AG08396 (cell line): ENCODE data around the gene SMARCAD1.
"Not testable (repeated sequence)": the region's sequence is repeated elsewhere in the genome, so short reads cannot be mapped to it uniquely, and the experiment has no call there.

Experiments
- DNase-seq: peaks from one replicate; pipeline ENCODE4 v3.0.0; 2012; ENCODE audit warnings: low spot score, mixed read lengths

The SMARCAD1 gene

DNA sequence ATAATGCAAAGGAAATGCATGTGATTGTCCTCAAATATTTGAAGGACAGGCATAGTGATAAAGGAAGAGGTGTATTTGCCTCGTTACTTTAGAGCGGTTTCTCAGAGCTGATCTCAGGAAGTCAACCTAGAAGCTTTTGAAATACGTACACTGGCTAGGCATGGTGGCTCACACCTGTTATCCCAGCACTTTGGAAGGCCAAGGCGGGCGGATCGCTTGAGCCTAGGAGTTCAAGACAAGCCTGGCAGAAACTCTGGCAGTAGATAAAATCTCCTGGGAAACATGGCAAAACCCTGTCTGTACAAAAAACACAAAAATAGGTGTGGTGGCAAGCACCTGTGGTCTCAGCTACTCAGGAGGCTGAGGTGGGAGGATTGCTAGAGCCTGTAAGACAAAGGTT, 24.9 kb downstream of the SMARCAD1 start:
- no peak for DNase-seq

- no peak for DNase-seq
These were observed 28.2 kb downstream of the SMARCAD1 start for GRCh38 chr4:94235825-94236224.

GRCh38 chr4:94237271-94237670, 29.6 kb downstream of the SMARCAD1 start:
- DNase-seq: no peak

DNA sequence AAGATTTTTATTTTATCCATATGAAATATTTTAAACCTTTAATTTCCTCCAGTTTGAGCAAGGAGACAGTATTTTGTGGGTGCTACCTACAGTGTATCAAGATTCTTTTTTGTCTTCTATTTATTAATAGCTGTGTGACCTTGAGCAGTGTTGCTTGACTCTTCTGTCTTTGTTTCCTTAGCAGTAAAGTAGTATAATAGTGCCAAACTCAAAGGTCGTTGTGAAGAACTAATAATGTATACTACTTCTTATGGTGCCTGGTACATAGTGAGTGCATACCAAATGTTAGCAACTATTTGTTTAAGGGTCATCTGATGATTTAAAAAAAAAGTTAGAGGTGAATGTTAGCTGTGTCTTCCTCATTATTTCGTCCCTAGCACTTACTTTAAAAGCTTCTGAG, 30.5 kb downstream of the SMARCAD1 start:
- DNase-seq: no peak

DNA sequence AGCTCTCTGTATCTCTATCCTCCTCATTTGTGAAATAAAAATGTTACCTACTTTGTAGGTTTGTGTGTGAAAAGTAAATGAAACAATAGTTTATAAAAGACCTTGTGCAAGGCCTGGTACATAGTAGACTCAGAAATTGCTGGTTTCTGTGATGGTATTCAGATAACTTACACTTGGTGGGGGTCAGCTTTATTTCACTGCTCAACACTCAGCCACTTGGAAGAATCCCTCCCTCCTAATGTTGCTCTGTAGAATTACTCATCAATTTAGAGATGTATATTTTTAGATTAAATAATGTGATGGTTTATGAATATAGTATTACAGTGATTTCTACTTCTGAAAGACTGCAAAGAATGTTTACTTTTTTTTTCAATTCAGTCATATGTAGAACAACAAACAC, 32.7 kb downstream of the SMARCAD1 start:
- no peak for DNase-seq

DNA sequence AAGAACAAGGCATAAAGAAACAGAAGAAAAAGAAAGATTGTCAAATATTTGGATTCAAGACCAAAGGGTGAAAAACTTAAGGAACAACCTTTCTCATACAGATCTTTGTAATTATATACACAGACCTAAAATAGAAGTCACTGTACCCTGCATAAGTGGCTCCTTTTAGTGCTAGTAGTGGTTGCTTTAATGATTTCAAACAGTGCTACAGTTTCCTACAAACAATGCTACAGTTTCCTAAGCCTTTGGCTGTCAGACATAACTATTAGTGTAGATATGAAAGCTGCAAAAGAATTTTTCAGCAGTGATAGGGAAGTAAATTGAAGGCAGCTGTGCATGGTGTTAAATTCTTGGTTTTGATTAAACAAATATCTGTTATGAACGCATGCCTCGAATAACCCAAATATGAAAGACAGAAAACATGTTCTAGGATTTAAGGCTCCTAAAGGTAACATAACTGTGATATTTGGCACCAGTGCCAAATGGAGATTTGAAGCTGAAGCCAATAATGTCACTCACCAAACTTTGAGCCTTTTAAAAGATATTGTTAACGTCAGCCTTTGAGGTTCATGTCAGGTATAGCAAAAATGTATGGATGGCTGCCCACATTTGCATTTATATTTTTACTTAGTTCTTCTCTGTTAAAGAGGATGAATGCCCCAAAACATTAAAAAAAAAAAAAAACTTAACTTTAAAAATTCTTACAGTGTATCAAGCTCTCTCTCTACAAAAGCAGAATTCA, 36.6 kb downstream of the SMARCAD1 start:
- no peak for DNase-seq

GRCh38 chr4:94244829-94245185, 37.1 kb downstream of the SMARCAD1 start:
- no peak for DNase-seq

DNA sequence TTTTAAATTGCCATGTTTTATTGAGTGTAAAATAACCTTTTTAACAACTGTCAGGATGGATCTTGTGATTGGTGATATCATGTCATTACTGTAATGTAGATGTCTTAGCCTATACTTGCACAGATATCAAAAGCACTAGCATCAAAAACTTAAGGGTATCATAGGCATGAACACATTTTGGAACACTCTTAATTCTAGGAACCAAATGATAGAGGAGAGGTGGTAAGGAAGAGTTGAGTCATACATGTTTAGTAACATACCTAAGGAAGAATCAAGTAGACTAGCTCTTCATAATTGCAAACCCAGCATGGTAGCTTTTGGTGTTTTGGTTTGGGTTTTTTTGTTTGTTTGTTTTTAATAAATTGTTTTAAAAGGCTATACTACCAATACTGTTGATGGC, 43.4 kb downstream of the SMARCAD1 start:
- no peak for DNase-seq

- no peak for DNase-seq
These were observed 45.4 kb downstream of the SMARCAD1 start for GRCh38 chr4:94253036-94253435.

- no peak for DNase-seq
These were observed 48.6 kb downstream of the SMARCAD1 start for GRCh38 chr4:94256144-94256783.

DNA sequence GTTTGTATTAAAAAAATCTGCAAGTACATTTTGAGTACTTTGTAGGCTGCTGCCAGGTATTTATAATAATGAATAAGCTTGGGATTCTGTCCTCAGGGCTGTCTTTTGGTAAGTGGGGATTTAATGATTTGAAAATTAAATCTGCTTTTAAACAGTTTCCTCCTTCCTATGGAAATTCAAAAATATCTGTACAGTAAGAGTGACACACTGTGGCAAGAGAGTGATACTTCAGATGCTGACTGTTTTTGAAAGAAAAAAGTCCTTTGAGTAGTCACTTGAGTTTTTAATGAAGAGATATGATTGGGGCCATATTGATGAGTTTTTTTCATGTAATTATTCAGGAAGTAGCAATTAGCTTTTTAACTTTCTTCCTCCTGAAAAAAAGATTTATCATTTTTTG, 49.2 kb downstream of the SMARCAD1 start:
- DNase-seq: no peak

DNA sequence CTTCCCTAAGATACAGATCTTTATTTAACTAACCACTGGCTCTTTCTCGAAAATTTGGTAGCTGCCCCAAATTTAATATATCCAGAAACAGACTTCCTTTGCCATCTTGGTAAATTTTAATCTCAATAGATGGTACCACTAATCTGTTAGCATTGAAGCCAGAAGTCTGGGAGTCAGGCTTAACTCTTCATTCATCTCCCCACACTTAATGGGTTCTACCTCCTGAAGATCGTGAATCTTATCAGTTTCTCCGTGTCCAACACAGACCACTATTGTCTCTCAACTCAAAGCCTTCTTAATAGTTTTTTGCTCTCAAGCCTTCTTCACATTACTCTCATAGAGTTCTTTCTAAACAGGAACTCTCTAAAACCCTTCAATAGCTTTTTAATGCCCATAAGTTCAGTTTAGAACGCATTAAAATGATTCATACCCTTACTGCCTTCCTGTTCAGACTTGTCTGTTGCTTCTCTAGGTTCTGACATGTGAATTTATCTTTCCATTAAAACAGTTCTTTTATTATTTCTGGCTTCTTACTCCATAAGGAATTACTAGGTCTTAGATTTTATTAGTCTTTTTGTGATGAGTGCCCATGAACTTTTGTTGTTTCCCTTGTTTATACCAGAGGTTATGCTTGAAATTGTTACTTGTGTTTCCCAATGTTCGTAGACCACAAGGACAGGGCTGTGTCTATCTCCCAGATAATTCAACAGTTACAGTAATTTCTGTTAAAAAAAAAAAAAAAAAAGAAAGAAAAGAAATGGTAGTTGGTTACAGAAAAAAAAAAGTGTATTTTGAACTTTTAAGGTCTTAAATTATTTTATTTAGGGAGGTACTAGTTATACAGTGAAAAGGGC, 54.7 kb downstream of the SMARCAD1 start:
- DNase-seq: no peak

DNA sequence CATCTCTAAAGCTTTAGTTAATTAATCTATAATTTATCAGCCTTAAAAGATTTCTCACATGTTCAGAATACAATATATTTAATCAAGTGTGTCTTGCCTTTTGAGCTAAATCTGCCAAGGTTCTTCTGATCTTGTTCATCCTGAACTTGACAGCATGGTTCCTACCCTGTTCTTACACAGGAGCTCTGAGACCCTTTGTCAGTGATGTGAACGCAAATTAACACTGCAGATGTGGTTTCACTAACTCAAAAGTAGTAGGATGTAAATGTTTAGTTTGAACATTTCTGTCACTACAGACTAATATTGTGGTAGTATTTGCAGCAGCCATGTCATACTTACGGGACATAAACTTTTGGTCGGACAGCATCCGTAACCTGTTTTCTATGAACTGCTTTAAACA, 59.4 kb downstream of the SMARCAD1 start:
- no peak for DNase-seq

DNA sequence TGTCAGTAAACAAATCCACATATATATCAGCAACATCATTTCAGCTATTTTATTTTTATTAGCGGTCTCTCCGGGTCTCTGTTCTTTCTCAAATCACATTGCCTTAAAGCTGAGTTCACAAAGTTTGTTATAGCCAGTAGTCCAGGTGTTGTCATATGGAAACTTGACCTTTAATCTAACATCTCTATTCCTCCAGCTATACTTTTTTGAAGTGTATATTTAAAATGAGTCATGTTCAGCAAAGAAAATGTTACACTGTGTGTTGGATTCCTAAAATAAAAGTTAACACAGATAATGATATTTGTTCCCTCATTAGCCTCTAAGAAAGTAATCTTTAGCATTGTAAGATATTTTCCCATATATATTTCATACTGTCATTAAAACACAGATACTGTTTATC, 63.6 kb downstream of the SMARCAD1 start:
- DNase-seq: no peak

GRCh38 chr4:94274912-94275311, 67.2 kb downstream of the SMARCAD1 start:
- peak; percentile 21 for DNase-seq

DNA sequence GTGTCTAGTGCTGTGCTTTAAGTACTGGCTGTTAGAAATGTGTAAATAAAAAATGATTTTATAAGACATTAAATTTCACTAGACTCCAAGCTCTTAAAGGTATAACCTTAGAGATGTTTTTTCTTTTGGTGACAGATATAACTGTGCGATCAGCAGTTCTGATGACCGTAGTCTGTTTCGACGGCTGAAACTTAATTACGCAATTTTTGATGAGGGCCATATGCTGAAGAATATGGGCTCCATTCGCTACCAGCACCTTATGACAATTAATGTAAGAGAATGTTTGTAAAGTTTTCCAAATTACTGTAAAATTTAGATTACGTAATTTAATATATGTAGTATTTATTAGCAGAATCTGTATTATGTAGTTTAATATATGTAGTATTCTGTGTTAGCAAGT, 68.5 kb downstream of the SMARCAD1 start:
- no peak for DNase-seq

DNA sequence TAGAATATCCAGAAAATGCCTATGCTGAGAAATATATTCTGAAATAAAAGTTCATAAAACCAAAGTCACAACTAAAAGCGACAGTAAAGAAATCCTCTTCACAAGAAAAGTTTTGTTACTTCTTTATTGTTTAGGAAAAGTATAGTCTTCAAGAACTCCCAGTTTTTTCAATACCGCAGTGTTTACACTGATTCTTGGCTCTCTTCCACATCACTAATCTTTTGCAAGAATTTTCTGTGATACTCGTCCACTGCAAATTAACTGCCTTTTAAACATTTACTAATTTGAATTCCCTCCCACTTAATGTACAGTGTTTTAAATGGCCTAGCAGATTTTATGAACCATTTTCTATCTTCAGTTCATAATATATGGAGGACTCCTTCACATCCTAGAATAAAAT, 69.9 kb downstream of the SMARCAD1 start:
- DNase-seq: no peak

DNA sequence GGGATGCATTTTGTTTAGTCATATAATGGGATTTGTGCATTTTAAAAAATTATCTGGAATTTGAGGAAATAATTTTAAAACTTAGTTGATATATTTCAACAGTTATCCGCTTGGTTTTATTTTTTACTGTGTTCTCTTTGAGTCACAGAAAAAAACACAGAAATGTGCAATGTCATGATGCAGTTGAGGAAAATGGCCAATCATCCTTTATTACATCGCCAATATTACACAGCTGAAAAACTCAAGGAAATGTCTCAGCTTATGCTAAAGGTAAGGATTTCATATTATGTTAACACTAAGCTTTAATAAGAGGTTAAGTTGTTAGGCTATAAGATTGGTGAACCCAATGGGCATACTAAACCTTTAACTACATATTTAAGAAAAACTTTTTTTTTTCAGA, 71.1 kb downstream of the SMARCAD1 start:
- no peak for DNase-seq

DNA sequence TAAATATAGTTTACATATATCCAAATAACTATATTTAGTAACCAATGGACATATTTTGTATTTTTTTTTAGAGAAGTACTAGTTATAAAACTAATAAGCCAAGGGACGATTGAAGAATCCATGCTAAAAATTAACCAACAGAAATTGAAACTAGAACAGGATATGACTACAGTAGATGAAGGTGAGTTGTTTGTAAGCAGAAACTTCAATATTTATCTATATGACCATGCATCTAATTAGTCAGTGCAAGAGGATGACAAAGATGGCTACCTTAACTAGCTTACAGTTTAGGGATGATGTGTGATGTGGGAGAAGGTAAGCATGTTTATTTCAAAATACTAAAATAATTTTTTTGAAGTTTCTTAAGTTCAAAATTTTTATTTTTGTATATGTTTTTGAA, 77.2 kb downstream of the SMARCAD1 start:
- DNase-seq: no peak

DNA sequence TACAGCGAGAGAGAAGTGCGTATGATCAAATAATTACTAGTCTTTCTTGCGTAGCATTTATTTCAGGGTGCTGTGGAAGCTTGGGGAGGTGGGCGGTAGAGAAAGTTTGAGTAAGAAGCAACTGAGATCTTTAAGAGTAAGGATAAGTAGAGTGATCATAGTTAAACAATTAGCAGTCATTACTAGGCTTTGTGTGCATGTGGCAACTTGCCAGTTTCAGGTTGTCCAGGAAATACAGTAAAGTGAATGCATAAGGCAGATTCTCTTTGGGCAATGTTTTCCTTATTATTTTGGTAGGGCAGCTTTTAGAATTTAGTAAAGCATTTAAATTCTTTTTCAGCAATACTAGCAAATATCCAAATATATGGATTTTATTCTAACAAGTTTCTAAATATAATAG, 78.0 kb downstream of the SMARCAD1 start:
- no peak for DNase-seq

DNA sequence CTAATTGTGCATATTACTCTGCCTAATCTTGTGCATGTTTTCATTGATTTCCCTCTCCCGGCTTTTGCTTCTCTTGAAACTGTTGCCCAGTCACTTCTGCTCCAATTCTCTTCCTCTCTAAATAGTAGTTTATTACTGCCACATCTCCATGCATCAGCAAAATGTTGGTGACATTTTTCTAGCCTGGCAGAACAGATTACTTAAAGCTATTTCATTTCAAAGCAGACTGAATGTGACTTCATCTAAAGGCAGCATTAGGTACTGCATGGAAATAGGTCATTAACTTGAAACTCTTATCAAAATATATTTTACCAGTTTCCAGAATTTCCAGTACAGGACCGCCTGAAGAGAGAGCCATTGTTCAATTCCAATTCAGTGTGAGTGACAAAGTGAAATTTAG, 82.6 kb downstream of the SMARCAD1 start:
- DNase-seq: no peak

- not testable (repeated sequence) for DNase-seq
These were observed 86.3 kb downstream of the SMARCAD1 start for GRCh38 chr4:94293981-94294380.

DNA sequence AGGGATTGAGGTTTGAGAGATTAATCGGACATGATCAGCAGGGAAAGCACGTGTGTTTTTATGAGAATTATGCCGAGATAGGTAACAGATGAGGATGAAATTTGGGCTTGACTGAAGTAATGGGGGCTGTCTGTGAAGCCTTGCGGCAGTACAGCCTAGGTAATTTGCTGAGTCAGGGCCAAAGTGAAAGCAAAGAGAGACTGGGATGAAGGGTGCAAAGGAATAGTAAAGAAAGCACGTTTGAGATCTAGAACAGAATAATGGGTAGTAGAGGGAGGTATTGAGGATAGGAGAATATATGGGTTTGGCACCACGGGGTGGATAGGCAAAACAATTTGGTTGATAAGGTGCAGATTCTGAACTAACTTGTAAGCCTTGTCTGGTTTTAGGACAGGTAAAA, 87.8 kb downstream of the SMARCAD1 start:
- DNase-seq: not testable (repeated sequence)
